Vagina (tissue), 2 donors: ENCODE results near the gene FOXN3.

Experiments used
- POLR2A ChIP-seq, 2 donors: fragments of 450-650 bp; IDR thresholded peaks; one replicate each; pipeline ENCODE4 v1.6.1; 2017; ENCODE audit warnings: antibody characterized with exemption in 2 of 2, mild to moderate bottlenecking in 2 of 2, moderate library complexity in 2 of 2
- POLR2AphosphoS5 ChIP-seq, 2 donors: sonication (generic); formaldehyde crosslinking; IDR thresholded peaks; one replicate each; pipeline ENCODE4 v1.9.0; 2017; ENCODE audit warnings: antibody characterized with exemption in 2 of 2, mild to moderate bottlenecking in 2 of 2, low read depth in 1 of 2; ENCODE audit not compliant: insufficient read depth in 1 of 2
- TF ChIP-seq, protein P1 (sequence below), 3 experiments: fragments of 450-650 bp in 2 of 3; fragments of 200-600 bp in 1 of 3; sonication (generic) in 1 of 3; IDR thresholded peaks; one replicate each; pipeline ENCODE4 v1.5.1; 2017 to 2019; ENCODE audit warnings: antibody characterized with exemption in 3 of 3, mild to moderate bottlenecking in 2 of 3, moderate library complexity in 2 of 3

DNA sequence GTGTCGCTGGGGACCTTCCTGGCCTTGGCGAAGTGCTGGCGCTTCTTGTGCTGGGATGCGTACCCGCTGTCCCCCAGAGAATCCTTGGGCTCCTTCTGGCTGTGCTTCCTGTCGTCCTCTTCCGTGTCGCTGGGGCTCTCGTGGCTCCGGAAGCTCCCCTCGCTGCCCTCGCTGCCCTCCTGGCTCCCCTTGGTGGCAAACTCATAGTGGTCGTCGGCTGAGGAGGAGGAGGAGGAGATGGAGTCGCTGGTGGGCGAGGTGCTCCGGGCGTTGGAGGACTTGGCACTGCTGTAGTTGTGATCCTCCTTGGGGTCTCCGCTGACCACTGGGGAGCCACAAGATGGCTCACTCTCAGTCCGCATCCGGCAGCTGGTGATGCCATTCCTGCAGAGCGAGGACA is 254.4 kb downstream of the FOXN3 start:
- TF ChIP-seq, protein P1, sequence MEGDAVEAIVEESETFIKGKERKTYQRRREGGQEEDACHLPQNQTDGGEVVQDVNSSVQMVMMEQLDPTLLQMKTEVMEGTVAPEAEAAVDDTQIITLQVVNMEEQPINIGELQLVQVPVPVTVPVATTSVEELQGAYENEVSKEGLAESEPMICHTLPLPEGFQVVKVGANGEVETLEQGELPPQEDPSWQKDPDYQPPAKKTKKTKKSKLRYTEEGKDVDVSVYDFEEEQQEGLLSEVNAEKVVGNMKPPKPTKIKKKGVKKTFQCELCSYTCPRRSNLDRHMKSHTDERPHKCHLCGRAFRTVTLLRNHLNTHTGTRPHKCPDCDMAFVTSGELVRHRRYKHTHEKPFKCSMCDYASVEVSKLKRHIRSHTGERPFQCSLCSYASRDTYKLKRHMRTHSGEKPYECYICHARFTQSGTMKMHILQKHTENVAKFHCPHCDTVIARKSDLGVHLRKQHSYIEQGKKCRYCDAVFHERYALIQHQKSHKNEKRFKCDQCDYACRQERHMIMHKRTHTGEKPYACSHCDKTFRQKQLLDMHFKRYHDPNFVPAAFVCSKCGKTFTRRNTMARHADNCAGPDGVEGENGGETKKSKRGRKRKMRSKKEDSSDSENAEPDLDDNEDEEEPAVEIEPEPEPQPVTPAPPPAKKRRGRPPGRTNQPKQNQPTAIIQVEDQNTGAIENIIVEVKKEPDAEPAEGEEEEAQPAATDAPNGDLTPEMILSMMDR (IDR thresholded peaks at IDR 0.05), result no peak
- TF ChIP-seq POLR2A (IDR thresholded peaks at IDR 0.05) (no peak), POLR2AphosphoS5 (IDR thresholded peaks at IDR 0.05; ENCODE audit: insufficient read depth in 1 of 2, low read depth in 1 of 2) (no peak)
